ENCODE data around the gene XYLT1. TPM values are rescaled to one million over a fixed set of nuclear protein-coding genes. Genes with fewer than 3 reads are reported as not detected.

The XYLT1 gene
- total RNA-seq, 1 experiment from 2014 or later = 1.7 TPM

DNA sequence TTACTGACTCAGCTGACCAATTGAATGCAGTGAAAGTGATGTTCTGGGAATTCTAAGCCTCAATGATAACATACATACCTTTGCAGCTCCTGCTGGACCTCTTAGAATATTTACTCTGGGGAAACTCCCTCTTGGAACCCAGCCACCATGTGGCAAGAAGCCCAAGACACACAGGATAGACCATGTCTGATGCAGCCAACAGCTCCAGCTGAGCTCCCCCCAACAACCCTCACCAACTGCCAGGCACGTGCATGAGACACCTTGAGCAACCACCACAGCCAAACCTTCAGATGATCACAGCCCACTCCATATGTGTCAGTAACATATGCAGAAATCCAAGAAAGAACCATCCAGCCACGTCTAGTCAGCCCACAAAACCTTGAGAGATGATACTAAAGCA lies 53.0 kb downstream of the XYLT1 start:
- H3K4me2 ChIP-seq = no peak overlapping the region
- H3K9me2 ChIP-seq (ENCODE audit: insufficient read depth) = no peaks in the 10 kb centered on the region
- H3K79me2 ChIP-seq (ENCODE audit: low read depth) = no peaks in the 10 kb centered on the region
- intact Hi-C loops (cut with micrococcal nuclease; ENCODE audit: unreplicated experiment) = no loop called here
- H3K36me3 ChIP-seq (ENCODE audit: low read depth) = no peaks in the 10 kb centered on the region
- H3K4me3 ChIP-seq = no peak overlapping the region
- no peaks in the 10 kb centered on the region for H3F3A ChIP-seq (ENCODE audit: insufficient read depth, low read depth)
- H2AFZ ChIP-seq = no peak overlapping the region
- POLR2A ChIA-PET (ENCODE audit: unreplicated experiment) = no interaction called here
- no TSS peak for BruUV-seq (replicated peaks)
- no peaks in the 10 kb centered on the region for H3K9me3 ChIP-seq (ENCODE audit: insufficient read depth, low read depth)
- H3K4me1 ChIP-seq (replicated peaks; ENCODE audit: insufficient read depth) = no peaks in the 10 kb centered on the region
- H3K27me3 ChIP-seq (ENCODE audit: insufficient read depth, low read depth) = peaks cover 24% of the 10 kb centered on the region
- TF ChIP-seq EZH2 (IDR thresholded peaks at IDR 0.05; ENCODE audit: low read depth) = no peak
- TF ChIP-seq, protein P1, sequence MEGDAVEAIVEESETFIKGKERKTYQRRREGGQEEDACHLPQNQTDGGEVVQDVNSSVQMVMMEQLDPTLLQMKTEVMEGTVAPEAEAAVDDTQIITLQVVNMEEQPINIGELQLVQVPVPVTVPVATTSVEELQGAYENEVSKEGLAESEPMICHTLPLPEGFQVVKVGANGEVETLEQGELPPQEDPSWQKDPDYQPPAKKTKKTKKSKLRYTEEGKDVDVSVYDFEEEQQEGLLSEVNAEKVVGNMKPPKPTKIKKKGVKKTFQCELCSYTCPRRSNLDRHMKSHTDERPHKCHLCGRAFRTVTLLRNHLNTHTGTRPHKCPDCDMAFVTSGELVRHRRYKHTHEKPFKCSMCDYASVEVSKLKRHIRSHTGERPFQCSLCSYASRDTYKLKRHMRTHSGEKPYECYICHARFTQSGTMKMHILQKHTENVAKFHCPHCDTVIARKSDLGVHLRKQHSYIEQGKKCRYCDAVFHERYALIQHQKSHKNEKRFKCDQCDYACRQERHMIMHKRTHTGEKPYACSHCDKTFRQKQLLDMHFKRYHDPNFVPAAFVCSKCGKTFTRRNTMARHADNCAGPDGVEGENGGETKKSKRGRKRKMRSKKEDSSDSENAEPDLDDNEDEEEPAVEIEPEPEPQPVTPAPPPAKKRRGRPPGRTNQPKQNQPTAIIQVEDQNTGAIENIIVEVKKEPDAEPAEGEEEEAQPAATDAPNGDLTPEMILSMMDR (conservative IDR thresholded peaks at IDR 0.05) = no peak
- H3K27ac ChIP-seq = no peak overlapping the region
- no peak for DNase-seq
- CTCF ChIA-PET = no interaction called here
- no peaks in the 10 kb centered on the region for H4K20me1 ChIP-seq (ENCODE audit: insufficient read depth)

DNA sequence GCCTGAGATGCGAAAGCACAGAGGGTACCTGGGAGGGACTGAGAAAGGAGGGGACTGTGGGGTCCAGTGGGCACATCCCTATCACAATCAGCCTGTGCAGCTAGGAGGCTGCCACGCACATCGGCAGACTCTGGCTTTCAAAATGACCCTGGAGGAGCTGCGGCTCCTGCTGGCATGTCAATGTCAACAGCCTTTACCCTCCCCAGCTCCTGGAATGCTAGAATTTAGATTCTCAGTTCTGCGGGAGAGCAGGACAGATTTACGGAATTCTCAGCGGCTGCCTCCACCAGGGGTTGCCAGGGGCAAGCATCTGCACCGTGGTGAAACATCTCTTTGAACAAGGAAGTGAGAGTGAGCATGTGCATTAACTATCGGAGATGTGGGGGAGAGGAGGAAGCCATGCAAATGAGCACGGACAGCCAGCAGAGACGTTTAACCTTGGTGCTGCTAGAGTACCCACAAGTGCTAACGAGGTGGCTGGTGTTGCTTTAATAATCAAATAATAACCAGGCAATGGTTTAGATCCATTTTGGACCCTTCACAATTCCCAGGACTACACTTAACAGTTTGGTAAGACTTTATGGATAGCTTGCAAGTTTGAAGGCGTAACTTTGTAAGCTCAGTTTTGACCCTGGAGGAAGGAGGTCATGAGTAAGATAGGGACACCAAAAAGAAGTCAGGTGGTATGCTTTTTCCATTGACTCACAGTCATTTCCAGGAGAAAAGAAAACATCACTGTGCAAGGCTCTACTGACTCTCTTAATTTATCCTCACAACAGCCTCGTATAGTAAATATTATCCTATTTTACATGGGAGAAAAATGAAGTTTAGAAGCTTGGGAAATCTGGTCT lies 54.1 kb downstream of the XYLT1 start:
- DNase-seq = no peak
- no TSS peak for BruUV-seq (replicated peaks)
- CTCF ChIA-PET = no interaction called here

GRCh38 chr16:17414916-17415315 lies 55.8 kb downstream of the XYLT1 start:
- Histone ChIP-seq H3K79me2 (ENCODE audit: low read depth) (no peaks in the 10 kb centered on the region), H3F3A (ENCODE audit: insufficient read depth, low read depth) (no peaks in the 10 kb centered on the region), H3K4me2 (no peak overlapping the region), H3K27ac (no peak overlapping the region), H3K27me3 (ENCODE audit: insufficient read depth, low read depth) (peaks cover 24% of the 10 kb centered on the region), H4K20me1 (ENCODE audit: insufficient read depth) (no peaks in the 10 kb centered on the region), H3K9me3 (ENCODE audit: insufficient read depth, low read depth) (no peaks in the 10 kb centered on the region), H3K9me2 (ENCODE audit: insufficient read depth) (no peaks in the 10 kb centered on the region), H3K4me1 (replicated peaks; ENCODE audit: insufficient read depth) (no peaks in the 10 kb centered on the region), H3K36me3 (ENCODE audit: low read depth) (no peaks in the 10 kb centered on the region), H2AFZ (no peak overlapping the region), H3K4me3 (no peak overlapping the region)
- DNase-seq = no peak
- intact Hi-C loops (cut with micrococcal nuclease; ENCODE audit: unreplicated experiment) = no loop called here
- no TSS peak for BruUV-seq (replicated peaks)
- TF ChIP-seq, protein P1 (conservative IDR thresholded peaks at IDR 0.05) = no peak
- TF ChIP-seq EZH2 (IDR thresholded peaks at IDR 0.05; ENCODE audit: low read depth) = no peak
- POLR2A ChIA-PET (ENCODE audit: unreplicated experiment) = no interaction called here
- CTCF ChIA-PET = no interaction called here

More for the DNA sequence above, 54.1 kb downstream of the XYLT1 start:
- Histone ChIP-seq H4K20me1 (ENCODE audit: insufficient read depth) (no peaks in the 10 kb centered on the region), H3K27me3 (ENCODE audit: insufficient read depth, low read depth) (peaks cover 24% of the 10 kb centered on the region), H3K9me3 (ENCODE audit: insufficient read depth, low read depth) (no peaks in the 10 kb centered on the region), H3K9me2 (ENCODE audit: insufficient read depth) (no peaks in the 10 kb centered on the region), H3K4me1 (replicated peaks; ENCODE audit: insufficient read depth) (no peaks in the 10 kb centered on the region), H3K4me2 (no peak overlapping the region), H2AFZ (no peak overlapping the region), H3K79me2 (ENCODE audit: low read depth) (no peaks in the 10 kb centered on the region), H3K36me3 (ENCODE audit: low read depth) (no peaks in the 10 kb centered on the region), H3K4me3 (no peak overlapping the region), H3K27ac (no peak overlapping the region), H3F3A (ENCODE audit: insufficient read depth, low read depth) (no peaks in the 10 kb centered on the region)
- TF ChIP-seq, protein P1 (conservative IDR thresholded peaks at IDR 0.05) = no peak
- TF ChIP-seq EZH2 (IDR thresholded peaks at IDR 0.05; ENCODE audit: low read depth) = no peak
- intact Hi-C loops (cut with micrococcal nuclease; ENCODE audit: unreplicated experiment) = no loop called here
- POLR2A ChIA-PET (ENCODE audit: unreplicated experiment) = no interaction called here

Measured in PC-9 (cell line).